Measurements from ENCODE around the gene IFRD2. TPM values are rescaled to one million over a fixed set of nuclear protein-coding genes. Genes with fewer than 3 reads are reported as not detected.

Gene IFRD2
- total RNA-seq, 1 experiment from 2014 or later = 89.5 TPM

DNA sequence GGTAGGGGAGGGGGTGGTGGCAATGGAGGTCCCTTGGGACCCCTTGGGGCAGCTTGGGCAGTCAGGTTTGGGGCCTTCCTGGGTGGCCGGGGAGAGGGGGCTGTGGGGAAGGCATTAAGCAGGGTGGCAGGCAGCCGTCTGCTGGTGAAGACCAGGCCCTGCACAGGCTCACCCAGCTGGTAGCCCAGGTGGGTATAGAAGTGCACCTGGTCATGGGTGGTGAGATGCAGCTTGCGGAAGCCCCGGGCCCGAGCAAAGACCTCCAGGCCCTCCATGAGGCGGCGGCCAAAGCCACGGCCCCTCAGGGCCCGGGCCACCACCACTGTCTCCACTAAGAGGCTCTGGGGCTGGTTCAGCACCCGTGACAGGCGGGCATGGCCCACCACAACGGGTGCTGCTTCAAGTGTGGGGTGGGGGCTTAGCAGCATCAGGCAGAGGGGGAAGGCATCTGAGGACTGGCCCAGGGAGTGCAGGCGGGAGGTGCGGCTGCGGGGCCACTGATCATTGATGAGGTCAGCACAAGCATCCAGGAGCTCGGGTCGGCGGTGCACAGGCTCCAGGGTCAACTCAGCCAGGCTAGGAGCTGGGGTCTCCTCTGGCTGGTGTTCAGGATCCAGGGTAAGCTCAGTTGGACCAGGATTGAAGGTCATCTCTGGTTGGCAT lies 4.6 kb upstream of the IFRD2 start:
- peaks cover 16% of the 10 kb centered on the region for H3K4me1 Mint-ChIP-seq (ENCODE audit: low read depth, unreplicated experiment)
- CTCF ChIA-PET = no interaction called here
- intact Hi-C loops (cut with micrococcal nuclease; ENCODE audit: unreplicated experiment) = no loop called here
- TF ChIP-seq, protein P1, sequence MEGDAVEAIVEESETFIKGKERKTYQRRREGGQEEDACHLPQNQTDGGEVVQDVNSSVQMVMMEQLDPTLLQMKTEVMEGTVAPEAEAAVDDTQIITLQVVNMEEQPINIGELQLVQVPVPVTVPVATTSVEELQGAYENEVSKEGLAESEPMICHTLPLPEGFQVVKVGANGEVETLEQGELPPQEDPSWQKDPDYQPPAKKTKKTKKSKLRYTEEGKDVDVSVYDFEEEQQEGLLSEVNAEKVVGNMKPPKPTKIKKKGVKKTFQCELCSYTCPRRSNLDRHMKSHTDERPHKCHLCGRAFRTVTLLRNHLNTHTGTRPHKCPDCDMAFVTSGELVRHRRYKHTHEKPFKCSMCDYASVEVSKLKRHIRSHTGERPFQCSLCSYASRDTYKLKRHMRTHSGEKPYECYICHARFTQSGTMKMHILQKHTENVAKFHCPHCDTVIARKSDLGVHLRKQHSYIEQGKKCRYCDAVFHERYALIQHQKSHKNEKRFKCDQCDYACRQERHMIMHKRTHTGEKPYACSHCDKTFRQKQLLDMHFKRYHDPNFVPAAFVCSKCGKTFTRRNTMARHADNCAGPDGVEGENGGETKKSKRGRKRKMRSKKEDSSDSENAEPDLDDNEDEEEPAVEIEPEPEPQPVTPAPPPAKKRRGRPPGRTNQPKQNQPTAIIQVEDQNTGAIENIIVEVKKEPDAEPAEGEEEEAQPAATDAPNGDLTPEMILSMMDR (IDR thresholded peaks at IDR 0.05; ENCODE audit: insufficient read depth in 1 of 2, low read depth in 1 of 2, low read length in 1 of 2, severe bottlenecking in 1 of 2, unreplicated experiment in 1 of 2) = no peak
- Histone ChIP-seq H3K36me3 (ENCODE audit: control insufficient read depth, insufficient read depth, low read length) (no peaks in the 10 kb centered on the region), H3K9me3 (no peaks in the 10 kb centered on the region), H3K4me3 (ENCODE audit: low read depth, low read length) (no peak overlapping the region), H3K27me3 (replicated peaks; ENCODE audit: control insufficient read depth, insufficient read depth, low read length) (no peaks in the 10 kb centered on the region), H3K4me1 (peaks cover 19% of the 10 kb centered on the region)
- no peak overlapping the region for H3K4me3 Mint-ChIP-seq (ENCODE audit: unreplicated experiment)
- no peaks in the 10 kb centered on the region for H3K27me3 Mint-ChIP-seq (ENCODE audit: insufficient read depth, unreplicated experiment)
- no TSS peak for BruUV-seq (replicated peaks)
- H3K27ac Mint-ChIP-seq (ENCODE audit: unreplicated experiment) = no peak overlapping the region
- no peak for DNase-seq
- POLR2A ChIA-PET = no interaction called here
- H3K9me3 Mint-ChIP-seq (ENCODE audit: unreplicated experiment) = no peaks in the 10 kb centered on the region
- H3K36me3 Mint-ChIP-seq (ENCODE audit: insufficient read depth, unreplicated experiment) = peaks cover 19% of the 10 kb centered on the region

DNA sequence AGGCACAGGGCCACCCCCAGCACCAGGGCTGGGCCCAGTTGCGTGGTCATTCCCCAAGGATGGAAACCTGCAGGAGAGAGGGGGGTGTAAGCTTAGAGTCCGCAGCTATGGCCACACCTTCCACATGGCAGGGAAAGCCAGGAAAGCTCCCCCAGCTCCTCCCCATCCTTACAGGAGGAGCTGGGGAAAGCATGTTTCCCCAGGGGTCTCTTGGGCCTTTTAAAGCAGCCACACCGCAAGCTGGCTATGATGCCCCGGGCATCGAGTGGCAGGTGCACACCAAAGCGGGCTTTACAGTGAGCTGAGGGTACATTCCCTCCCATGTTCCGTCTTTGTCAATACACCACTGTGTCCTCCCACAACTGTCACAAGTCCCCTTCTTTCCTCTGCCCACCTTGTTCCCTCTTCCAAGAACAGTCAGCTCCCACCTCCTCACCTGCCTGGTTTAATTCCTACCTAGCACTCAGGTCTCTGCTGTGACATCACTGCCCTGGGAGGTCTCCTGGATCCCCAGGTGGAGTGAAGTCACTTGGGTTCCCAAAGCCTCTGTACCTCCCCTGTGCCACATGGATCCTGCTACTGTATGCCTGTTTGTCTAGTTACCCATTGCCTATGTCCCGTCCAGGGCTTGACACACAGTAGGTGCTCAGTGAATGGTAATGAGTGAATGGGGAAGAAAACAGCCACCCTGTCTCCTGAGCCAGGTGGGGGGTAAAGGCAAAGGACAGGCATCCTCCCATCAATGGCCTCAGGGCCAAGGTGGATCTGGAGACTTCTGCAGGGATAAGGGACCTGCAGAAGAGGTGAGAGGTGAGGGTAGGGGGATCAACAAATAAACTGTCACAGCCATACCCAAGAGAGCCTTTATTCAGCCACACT lies 3.6 kb upstream of the IFRD2 start:
- peaks cover 28% of the 10 kb centered on the region for H3K36me3 Mint-ChIP-seq (ENCODE audit: insufficient read depth, unreplicated experiment)
- no peak overlapping the region for H3K27ac Mint-ChIP-seq (ENCODE audit: unreplicated experiment)
- H3K4me1 Mint-ChIP-seq (ENCODE audit: low read depth, unreplicated experiment) = peaks cover 22% of the 10 kb centered on the region
- DNase-seq = no peak
- TF ChIP-seq, protein P1 (IDR thresholded peaks at IDR 0.05; ENCODE audit: insufficient read depth in 1 of 2, low read depth in 1 of 2, low read length in 1 of 2, severe bottlenecking in 1 of 2, unreplicated experiment in 1 of 2) = no peak
- ChIA-PET POLR2A (no interaction called here), CTCF (no interaction called here)
- Histone ChIP-seq H3K9me3 (no peaks in the 10 kb centered on the region), H3K4me3 (ENCODE audit: low read depth, low read length) (no peak overlapping the region), H3K4me1 (peaks cover 19% of the 10 kb centered on the region), H3K27me3 (replicated peaks; ENCODE audit: control insufficient read depth, insufficient read depth, low read length) (no peaks in the 10 kb centered on the region), H3K36me3 (ENCODE audit: control insufficient read depth, insufficient read depth, low read length) (no peaks in the 10 kb centered on the region)
- BruUV-seq (replicated peaks) = no TSS peak
- intact Hi-C loops (cut with micrococcal nuclease; ENCODE audit: unreplicated experiment) = no loop called here
- H3K27me3 Mint-ChIP-seq (ENCODE audit: insufficient read depth, unreplicated experiment) = no peaks in the 10 kb centered on the region
- H3K4me3 Mint-ChIP-seq (ENCODE audit: unreplicated experiment) = no peak overlapping the region
- no peaks in the 10 kb centered on the region for H3K9me3 Mint-ChIP-seq (ENCODE audit: unreplicated experiment)

DNA sequence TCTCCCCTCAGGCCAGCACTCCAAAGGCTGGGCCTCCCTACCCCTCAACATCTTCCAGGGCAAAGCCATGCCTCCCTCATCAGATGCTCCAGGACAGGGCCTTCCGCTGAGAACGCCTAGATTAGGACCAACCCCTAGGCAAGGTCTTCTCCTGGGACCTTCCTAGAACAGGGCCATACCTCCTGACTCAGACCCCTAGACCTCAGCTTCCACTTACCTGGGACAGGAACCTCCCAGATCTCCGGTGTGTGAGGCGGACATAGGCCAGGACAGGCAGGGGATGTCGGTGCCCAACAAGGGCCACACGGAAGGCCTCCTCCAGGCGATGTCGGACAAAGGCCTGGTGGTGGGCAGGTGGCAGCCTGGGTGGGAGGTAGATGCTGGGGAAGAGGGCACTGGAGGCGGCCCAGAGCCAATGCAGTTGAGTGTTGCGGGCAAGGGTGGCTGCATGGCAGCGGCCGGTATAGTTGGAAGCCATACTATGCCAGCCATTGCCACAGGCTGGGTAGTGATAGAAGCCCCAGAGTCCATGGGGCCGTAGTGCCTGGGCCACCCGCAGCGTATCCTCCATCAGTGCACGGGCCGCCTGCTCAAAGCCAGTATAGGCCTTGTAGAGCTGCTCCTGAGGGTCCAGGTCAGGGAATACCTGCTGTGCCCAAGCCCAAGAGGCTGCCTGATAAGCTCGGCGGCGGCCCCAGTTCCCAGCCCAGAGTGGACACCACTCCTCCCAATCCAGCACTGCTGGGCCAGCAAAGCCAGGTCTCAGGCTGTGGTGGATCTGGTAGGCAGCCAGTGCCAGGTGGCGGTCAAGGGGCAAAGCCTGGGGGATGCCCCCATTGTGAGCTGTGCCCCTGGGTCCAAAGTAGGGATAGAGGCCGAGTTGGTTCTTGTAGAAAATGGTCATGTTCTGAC lies 2.5 kb upstream of the IFRD2 start:
- DNase-seq = no peak
- TF ChIP-seq, protein P1 (IDR thresholded peaks at IDR 0.05; ENCODE audit: insufficient read depth in 1 of 2, low read depth in 1 of 2, low read length in 1 of 2, severe bottlenecking in 1 of 2, unreplicated experiment in 1 of 2) = no peak
- peaks cover 29% of the 10 kb centered on the region for H3K36me3 Mint-ChIP-seq (ENCODE audit: insufficient read depth, unreplicated experiment)
- peaks cover 22% of the 10 kb centered on the region for H3K4me1 Mint-ChIP-seq (ENCODE audit: low read depth, unreplicated experiment)
- ChIA-PET CTCF (no interaction called here), POLR2A (no interaction called here)
- Histone ChIP-seq H3K27me3 (replicated peaks; ENCODE audit: control insufficient read depth, insufficient read depth, low read length) (no peaks in the 10 kb centered on the region), H3K9me3 (no peaks in the 10 kb centered on the region), H3K4me1 (peaks cover 10% of the 10 kb centered on the region), H3K4me3 (ENCODE audit: low read depth, low read length) (no peak overlapping the region), H3K36me3 (ENCODE audit: control insufficient read depth, insufficient read depth, low read length) (peaks cover 3% of the 10 kb centered on the region; the same call in 1 of the 2 replicates)
- H3K9me3 Mint-ChIP-seq (ENCODE audit: unreplicated experiment) = no peaks in the 10 kb centered on the region
- no peak overlapping the region for H3K27ac Mint-ChIP-seq (ENCODE audit: unreplicated experiment)
- no peaks in the 10 kb centered on the region for H3K27me3 Mint-ChIP-seq (ENCODE audit: insufficient read depth, unreplicated experiment)
- no peak overlapping the region for H3K4me3 Mint-ChIP-seq (ENCODE audit: unreplicated experiment)
- no TSS peak for BruUV-seq (replicated peaks)
- intact Hi-C loops (cut with micrococcal nuclease; ENCODE audit: unreplicated experiment) = no loop called here

All from Caco-2 (cell line).